H1 (cell line): ENCODE results near the gene TAF3. TPM values are rescaled to one million over a fixed set of nuclear protein-coding genes. Genes with fewer than 3 reads are reported as not detected.

ENCODE experiments used
- CTCF ChIP-seq, 3 experiments: IDR thresholded peaks; 1 replicate in 2 of 3; 2 replicates in 1 of 3; pipeline versions ENCODE4 v1.5.1 to v1.6.1; 2011; ENCODE audit warnings: low read length in 3 of 3, mild to moderate bottlenecking in 3 of 3, inconsistent platforms in 2 of 3, low read depth in 1 of 3, moderate library complexity in 1 of 3; ENCODE audit not compliant: insufficient read depth in 1 of 3; ENCODE audit errors: control extremely low read depth in 1 of 3
- polyA plus RNA-seq, 7 experiments: library from polyadenylated mRNA; depleted of rRNA in 3 of 7; stranded (reverse) in 5 of 7; unstranded in 2 of 7; fragments of >200 nt in 5 of 7; fragments of 200-250 nt in 2 of 7; gene quantifications; 1 replicate in 5 of 7; 2 replicates in 1 of 7; 4 replicates in 1 of 7; pipeline versions ENCODE4 v1.2.1 to v1.2.3, GENCODE V29; 2011 to 2013; ENCODE audit warnings: missing spikeins in 2 of 7, mixed read lengths in 2 of 7
- total RNA-seq: library from RNA; stranded (reverse); fragmentation: NEBNext Ultra II Directional; extraction: Animal tissue kit (Norgen Biotek cat#: 25700); gene quantifications from 2 replicates; pipeline ENCODE4 v1.2.1, GENCODE V29; 2021

Gene TAF3
- total and polyA plus RNA-seq, 2 of the 8 experiments (the other 6 are each of a cell fraction or from before 2014, with no cell fraction given), result 1.5 to 11.2 TPM

GRCh38 chr10:8052341-8052955 lies 234.1 kb downstream of the TAF3 start (continued):
- no peak for TF ChIP-seq CTCF (IDR thresholded peaks at IDR 0.05; ENCODE audit: control extremely low read depth in 1 of 3, insufficient read depth in 1 of 3, low read depth in 1 of 3, low read length in 3 of 3)
- TF ChIP-seq, all 59 proteins: peak for 5
